OCI-LY1 (cell line): Measurements from ENCODE around the gene UGT2B7.

ENCODE experiments used
- CTCF ChIP-seq: fragments of 200-600 bp; sonication (generic), shearing (Covaris generic); IDR thresholded peaks from 2 replicates; pipeline ENCODE4 v1.5.1; 2017; ENCODE audit warnings: mild to moderate bottlenecking, antibody characterized with exemption, low read length, moderate library complexity, mixed read lengths
- EZH2 ChIP-seq: fragments of 200-600 bp; sonication (generic), shearing (Covaris generic); IDR thresholded peaks from 2 replicates; pipeline ENCODE4 v1.8.0; 2017; ENCODE audit warnings: borderline replicate concordance, mixed run types, mild to moderate bottlenecking, antibody characterized with exemption, low read length, moderate library complexity, mixed read lengths

DNA sequence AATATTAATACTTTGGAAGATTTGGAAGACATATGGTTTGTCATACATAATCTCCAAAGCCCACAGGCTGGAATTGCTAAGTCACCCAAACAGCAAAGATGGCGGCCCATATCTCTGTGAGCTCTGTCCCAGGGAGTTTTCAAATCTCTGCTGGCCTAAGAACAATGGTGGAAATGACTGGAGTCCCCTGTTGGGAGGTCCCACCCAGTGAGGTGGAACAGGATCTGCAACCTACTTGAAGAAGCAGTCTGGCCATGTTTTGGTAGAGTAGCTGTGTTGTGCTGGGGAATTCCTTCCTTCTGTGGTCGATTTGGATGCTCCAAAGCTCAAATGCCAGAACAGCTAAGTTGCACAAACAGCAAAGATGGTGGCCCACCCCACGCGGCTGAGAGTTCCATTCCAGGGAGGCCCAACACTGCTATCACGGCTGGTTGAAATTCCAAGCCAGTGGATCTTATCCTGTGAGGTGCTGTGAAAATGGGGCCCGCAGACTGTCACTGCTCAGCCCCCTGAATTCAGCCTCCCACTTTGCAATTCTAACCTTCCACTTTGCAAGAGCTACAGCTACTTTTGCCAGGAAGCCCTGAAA, 3.2 kb upstream of the UGT2B7 start:
- no peak for TF ChIP-seq CTCF
- no peak for TF ChIP-seq EZH2
